NCI-H446 (cell line): ENCODE results near the gene GNAT1.
"Not testable (repeated sequence)": the region's sequence is repeated elsewhere in the genome, so short reads cannot be mapped to it uniquely, and the experiment has no call there.

ENCODE experiments used
- DNase-seq, 2 experiments: peaks; one replicate each; lab custom pipeline; 2025; lab: John Stamatoyannopoulos, UW

Gene GNAT1

GRCh38 chr3:50221411-50222168 lies 30.2 kb downstream of the GNAT1 start:
- no peak for DNase-seq

- no peak for DNase-seq
Measured at GRCh38 chr3:50222169-50222528, 30.7 kb downstream of the GNAT1 start.

- no peak for DNase-seq
Measured at GRCh38 chr3:50224639-50225038, 33.2 kb downstream of the GNAT1 start.

- peak in 1 of 2 experiments; percentile 39 for DNase-seq
Measured at GRCh38 chr3:50226888-50227389, 35.5 kb downstream of the GNAT1 start.

- DNase-seq = peak; percentile 55 to 85
Measured at GRCh38 chr3:50227390-50228183, 36.2 kb downstream of the GNAT1 start.

- DNase-seq = not testable (repeated sequence)
Measured at GRCh38 chr3:50228184-50228763, 36.9 kb downstream of the GNAT1 start.

- DNase-seq = no peak
Measured at GRCh38 chr3:50229490-50229889, 38.1 kb downstream of the GNAT1 start.

- DNase-seq = no peak
Measured at GRCh38 chr3:50230104-50230793, 38.8 kb downstream of the GNAT1 start.

GRCh38 chr3:50230794-50231125 lies 39.4 kb downstream of the GNAT1 start:
- no peak for DNase-seq

GRCh38 chr3:50231581-50231980 lies 40.2 kb downstream of the GNAT1 start:
- DNase-seq = no peak

- no peak for DNase-seq
Measured at GRCh38 chr3:50232303-50232702, 40.9 kb downstream of the GNAT1 start.

- DNase-seq = no peak
Measured at GRCh38 chr3:50233176-50233575, 41.8 kb downstream of the GNAT1 start.

GRCh38 chr3:50235716-50236483 lies 44.5 kb downstream of the GNAT1 start, which contains the start of gene GNAI2:
Gene GNAI2 (plus strand): TSS chr3:50236204. CDS start chr3:50236336, 132 bp downstream.
- DNase-seq = peak; percentile 87 to 95

GRCh38 chr3:50236484-50237132 lies 45.2 kb downstream of the GNAT1 start:
- DNase-seq = no peak

GRCh38 chr3:50237133-50237651 lies 45.8 kb downstream of the GNAT1 start:
- no peak for DNase-seq

GRCh38 chr3:50237754-50238548 lies 46.5 kb downstream of the GNAT1 start:
- DNase-seq = no peak

GRCh38 chr3:50238549-50239026 lies 47.2 kb downstream of the GNAT1 start:
- DNase-seq = peak in 1 of 2 experiments; percentile 31

GRCh38 chr3:50239649-50240048 lies 48.2 kb downstream of the GNAT1 start:
- DNase-seq = no peak

- DNase-seq = no peak
Measured at GRCh38 chr3:50241163-50241562, 49.8 kb downstream of the GNAT1 start.
